ENCODE data around the gene FHOD3. TPM values are rescaled to one million over a fixed set of nuclear protein-coding genes. Genes with fewer than 3 reads are reported as not detected.

FHOD3 gene
- total RNA-seq, 2 donors from 2014 or later, result 2.8 to 3.1 TPM

DNA sequence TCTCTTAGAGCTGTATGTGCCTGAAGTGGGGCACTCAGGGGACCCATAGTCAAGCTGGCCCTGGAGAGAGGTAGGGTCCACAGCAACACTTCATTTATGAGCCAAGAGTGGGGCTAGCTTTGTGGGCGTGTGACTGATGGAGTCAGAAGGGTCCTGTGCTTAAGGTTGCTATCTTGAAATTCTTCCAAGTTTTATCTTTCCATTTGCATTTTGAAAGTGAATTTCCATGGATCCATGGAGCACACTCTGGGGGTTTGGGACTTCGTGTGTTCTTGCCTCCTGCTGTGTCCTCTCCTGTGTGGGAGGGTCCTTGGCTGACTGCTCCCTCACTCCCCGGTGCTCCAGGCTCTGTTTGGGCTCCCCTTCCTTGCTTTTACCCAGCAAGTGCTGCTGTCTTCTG, 50.8 kb downstream of the FHOD3 start:
- 60 to 79% methylated on average over 2 to 3 of the region's 3 CpGs for WGBS, 2 experiments (ENCODE audit: insufficient coverage in 1 of 2, insufficient read length in 1 of 2)
- no peaks in the 10 kb centered on the region for H3K36me3 ChIP-seq (ENCODE audit: control insufficient read depth, insufficient read depth, low read length)
- H3K27ac Mint-ChIP-seq, result no peak overlapping the region
- H3K27ac ChIP-seq (ENCODE audit: low read depth, low read length), result no peak overlapping the region
- TF ChIP-seq, protein P1, sequence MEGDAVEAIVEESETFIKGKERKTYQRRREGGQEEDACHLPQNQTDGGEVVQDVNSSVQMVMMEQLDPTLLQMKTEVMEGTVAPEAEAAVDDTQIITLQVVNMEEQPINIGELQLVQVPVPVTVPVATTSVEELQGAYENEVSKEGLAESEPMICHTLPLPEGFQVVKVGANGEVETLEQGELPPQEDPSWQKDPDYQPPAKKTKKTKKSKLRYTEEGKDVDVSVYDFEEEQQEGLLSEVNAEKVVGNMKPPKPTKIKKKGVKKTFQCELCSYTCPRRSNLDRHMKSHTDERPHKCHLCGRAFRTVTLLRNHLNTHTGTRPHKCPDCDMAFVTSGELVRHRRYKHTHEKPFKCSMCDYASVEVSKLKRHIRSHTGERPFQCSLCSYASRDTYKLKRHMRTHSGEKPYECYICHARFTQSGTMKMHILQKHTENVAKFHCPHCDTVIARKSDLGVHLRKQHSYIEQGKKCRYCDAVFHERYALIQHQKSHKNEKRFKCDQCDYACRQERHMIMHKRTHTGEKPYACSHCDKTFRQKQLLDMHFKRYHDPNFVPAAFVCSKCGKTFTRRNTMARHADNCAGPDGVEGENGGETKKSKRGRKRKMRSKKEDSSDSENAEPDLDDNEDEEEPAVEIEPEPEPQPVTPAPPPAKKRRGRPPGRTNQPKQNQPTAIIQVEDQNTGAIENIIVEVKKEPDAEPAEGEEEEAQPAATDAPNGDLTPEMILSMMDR (conservative IDR thresholded peaks at IDR 0.05), result no peak
- no peak overlapping the region for H3K9ac ChIP-seq (ENCODE audit: extremely low read depth, low read length, poor library complexity, severe bottlenecking)
- H3K4me3 Mint-ChIP-seq, result no peak overlapping the region
- no peaks in the 10 kb centered on the region for H3K27me3 ChIP-seq (ENCODE audit: control insufficient read depth, insufficient read depth, low read length, poor library complexity, severe bottlenecking)
- peaks cover 3% of the 10 kb centered on the region for H3K27me3 Mint-ChIP-seq (ENCODE audit: insufficient read depth)
- DNase-seq, result no peak
- no peaks in the 10 kb centered on the region for H3K36me3 Mint-ChIP-seq (ENCODE audit: low read depth)
- no peaks in the 10 kb centered on the region for H3K4me1 ChIP-seq (ENCODE audit: control insufficient read depth, insufficient read depth, low read length)
- peaks cover 15% of the 10 kb centered on the region for H3K4me1 Mint-ChIP-seq
- H3K9me3 Mint-ChIP-seq, result no peaks in the 10 kb centered on the region
- no peaks in the 10 kb centered on the region for H3K9me3 ChIP-seq (ENCODE audit: control insufficient read depth, low read length)
- no peak overlapping the region for H3K4me3 ChIP-seq (ENCODE audit: low read length)

DNA sequence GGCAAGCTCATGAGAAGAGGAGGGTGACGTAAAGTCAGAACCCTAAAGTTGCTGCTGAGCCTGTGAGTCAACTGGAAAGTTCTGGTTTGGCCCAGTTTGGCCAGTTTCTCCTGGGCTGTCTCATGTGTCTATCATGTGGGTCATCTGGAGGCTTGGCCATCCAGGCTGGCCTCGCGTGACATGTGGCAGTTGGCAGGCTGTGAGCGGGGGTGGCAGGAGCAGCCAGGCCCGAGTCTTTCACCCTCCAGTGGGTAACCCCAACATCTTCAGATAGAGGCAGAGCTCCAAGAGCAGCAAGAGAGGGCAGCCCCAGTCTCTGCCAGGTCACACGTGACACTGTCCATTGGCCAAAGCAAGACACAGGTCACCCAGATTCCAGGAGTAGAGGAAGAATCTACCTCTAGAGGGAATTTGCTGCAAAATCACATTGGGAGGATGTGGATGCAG, 51.5 kb downstream of the FHOD3 start:
- no peaks in the 10 kb centered on the region for H3K9me3 ChIP-seq (ENCODE audit: control insufficient read depth, low read length)
- no peak for DNase-seq
- no peaks in the 10 kb centered on the region for H3K9me3 Mint-ChIP-seq
- TF ChIP-seq, protein P1 (conservative IDR thresholded peaks at IDR 0.05), result no peak
- H3K4me1 ChIP-seq (ENCODE audit: control insufficient read depth, insufficient read depth, low read length), result no peaks in the 10 kb centered on the region
- no peaks in the 10 kb centered on the region for H3K36me3 Mint-ChIP-seq (ENCODE audit: low read depth)
- peaks cover 15% of the 10 kb centered on the region for H3K4me1 Mint-ChIP-seq
- no peaks in the 10 kb centered on the region for H3K36me3 ChIP-seq (ENCODE audit: control insufficient read depth, insufficient read depth, low read length)
- no peak overlapping the region for H3K27ac Mint-ChIP-seq
- no peaks in the 10 kb centered on the region for H3K27me3 Mint-ChIP-seq (ENCODE audit: insufficient read depth)
- no peak overlapping the region for H3K27ac ChIP-seq (ENCODE audit: low read depth, low read length)
- H3K9ac ChIP-seq (ENCODE audit: extremely low read depth, low read length, poor library complexity, severe bottlenecking), result no peak overlapping the region
- WGBS, 2 experiments (ENCODE audit: insufficient coverage in 1 of 2, insufficient read length in 1 of 2), result 96 to 100% methylated on average over 1 to 6 of the region's 6 CpGs
- no peak overlapping the region for H3K4me3 Mint-ChIP-seq
- no peak overlapping the region for H3K4me3 ChIP-seq (ENCODE audit: low read length)
- no peaks in the 10 kb centered on the region for H3K27me3 ChIP-seq (ENCODE audit: control insufficient read depth, insufficient read depth, low read length, poor library complexity, severe bottlenecking)

DNA sequence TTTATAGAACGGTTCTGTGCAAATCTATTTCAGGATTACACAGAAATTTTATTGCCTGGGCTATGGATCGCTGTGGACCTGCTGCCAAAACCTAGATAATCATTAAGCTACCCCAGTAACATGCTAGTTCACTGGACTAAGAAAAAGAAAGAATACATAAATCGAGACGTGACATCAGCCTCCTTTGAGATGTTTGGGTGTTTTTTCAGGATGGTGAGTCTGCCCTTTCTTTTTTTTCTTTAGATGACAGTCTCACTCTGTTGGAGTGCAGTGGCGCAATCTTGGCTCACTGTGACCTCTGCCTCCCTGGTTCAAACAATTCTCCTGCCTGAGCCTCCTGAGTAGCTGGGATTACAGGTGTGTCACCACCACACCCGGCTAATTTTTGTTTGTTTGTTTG, 52.0 kb downstream of the FHOD3 start:
- H3K4me1 ChIP-seq (ENCODE audit: control insufficient read depth, insufficient read depth, low read length), result no peaks in the 10 kb centered on the region
- 92 to 95% methylated on average over 5 to 6 of the region's 6 CpGs for WGBS, 2 experiments (ENCODE audit: insufficient coverage in 1 of 2, insufficient read length in 1 of 2)

More for the DNA sequence above, 52.0 kb downstream of the FHOD3 start:
- Mint-ChIP-seq H3K4me3 (no peak overlapping the region), H3K27ac (no peak overlapping the region), H3K27me3 (ENCODE audit: insufficient read depth) (no peaks in the 10 kb centered on the region), H3K4me1 (peaks cover 15% of the 10 kb centered on the region), H3K36me3 (ENCODE audit: low read depth) (no peaks in the 10 kb centered on the region), H3K9me3 (no peaks in the 10 kb centered on the region)
- no peak for DNase-seq
- Histone ChIP-seq H3K9me3 (ENCODE audit: control insufficient read depth, low read length) (no peaks in the 10 kb centered on the region), H3K27me3 (ENCODE audit: control insufficient read depth, insufficient read depth, low read length, poor library complexity, severe bottlenecking) (no peaks in the 10 kb centered on the region), H3K4me3 (ENCODE audit: low read length) (no peak overlapping the region), H3K27ac (ENCODE audit: low read depth, low read length) (no peak overlapping the region), H3K9ac (ENCODE audit: extremely low read depth, low read length, poor library complexity, severe bottlenecking) (no peak overlapping the region), H3K36me3 (ENCODE audit: control insufficient read depth, insufficient read depth, low read length) (no peaks in the 10 kb centered on the region)
- TF ChIP-seq, protein P1 (conservative IDR thresholded peaks at IDR 0.05), result no peak
